ENCODE data around the gene TEC.
"Not testable (repeated sequence)": the region's sequence is repeated elsewhere in the genome, so short reads cannot be mapped to it uniquely, and the experiment has no call there.

Gene TEC

GRCh38 chr4:48237996-48238645 is 31.5 kb downstream of the TEC start:
- no peak for DNase-seq

GRCh38 chr4:48235050-48235449 is 34.6 kb downstream of the TEC start:
- DNase-seq, result no peak

GRCh38 chr4:48234575-48234974 is 35.1 kb downstream of the TEC start:
- no peak for DNase-seq

DNA sequence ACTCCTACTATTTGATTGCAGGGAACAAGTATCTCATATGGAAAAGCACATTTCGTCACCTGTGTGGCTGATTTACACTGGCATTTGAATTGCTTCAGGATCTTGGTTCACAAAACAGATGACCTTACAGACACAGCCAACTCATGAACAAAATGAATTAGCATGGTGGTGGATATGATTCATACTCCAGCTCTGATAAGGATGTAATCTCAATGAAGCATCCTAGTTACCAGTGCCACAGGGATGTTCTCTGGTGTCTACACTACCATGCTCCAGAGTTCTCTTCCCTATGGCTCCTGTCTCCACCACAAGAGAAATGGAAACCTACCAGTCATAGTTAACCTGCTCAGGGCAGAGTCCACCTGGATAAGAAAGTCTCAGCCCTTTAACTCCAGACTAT is 40.7 kb downstream of the TEC start:
- DNase-seq, result no peak

DNA sequence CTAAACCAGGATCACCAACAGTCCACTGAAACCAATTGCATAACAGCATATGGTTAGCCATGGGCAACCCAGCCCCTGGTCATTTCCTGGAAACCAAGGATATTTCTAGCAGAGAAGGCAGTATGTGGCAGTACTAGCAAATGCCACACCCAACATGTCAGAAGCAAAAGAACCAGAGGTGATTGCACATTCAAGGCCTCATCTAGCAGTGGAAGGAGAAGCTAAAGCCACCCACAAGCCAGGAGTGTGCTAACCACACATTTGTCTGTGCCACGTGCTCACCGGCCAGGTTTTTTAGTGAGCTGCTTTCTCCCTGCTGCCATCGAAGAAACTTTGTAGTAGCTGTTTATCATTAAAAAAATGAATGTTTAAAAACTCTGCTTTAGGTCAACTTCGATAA is 42.0 kb downstream of the TEC start:
- no peak for DNase-seq

- DNase-seq, result no peak
These were observed 43.4 kb downstream of the TEC start for GRCh38 chr4:48226199-48226598.

- no peak for DNase-seq
These were observed 44.1 kb downstream of the TEC start for GRCh38 chr4:48225368-48226141.

GRCh38 chr4:48224606-48225005 is 45.0 kb downstream of the TEC start:
- DNase-seq, result no peak

- no peak for DNase-seq
These were observed 45.9 kb downstream of the TEC start for GRCh38 chr4:48223633-48224295.

- no peak for DNase-seq
These were observed 47.1 kb downstream of the TEC start for GRCh38 chr4:48222491-48222890.

DNA sequence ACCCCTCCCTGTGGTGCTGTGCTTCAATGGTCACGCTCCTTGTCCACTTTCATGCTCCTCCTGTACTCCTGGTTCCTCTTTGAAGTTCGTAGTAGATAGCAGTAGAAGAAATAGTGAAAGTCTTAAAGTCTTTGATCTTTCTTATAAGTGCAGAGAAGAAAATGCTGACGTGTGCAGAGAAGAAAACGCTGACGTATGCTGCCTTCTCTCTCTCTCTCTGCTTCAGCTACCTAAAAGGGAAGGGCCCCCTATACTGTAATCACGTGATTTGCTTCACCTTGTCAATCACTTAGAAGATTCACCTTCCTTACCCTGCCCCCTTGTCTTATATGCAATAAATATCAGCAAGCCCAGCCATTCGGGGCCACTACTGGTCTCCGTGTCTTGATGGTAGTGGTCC is 50.2 kb downstream of the TEC start:
- not testable (repeated sequence) for DNase-seq

- DNase-seq, result no peak
These were observed 53.1 kb downstream of the TEC start for GRCh38 chr4:48216563-48216962.

DNA sequence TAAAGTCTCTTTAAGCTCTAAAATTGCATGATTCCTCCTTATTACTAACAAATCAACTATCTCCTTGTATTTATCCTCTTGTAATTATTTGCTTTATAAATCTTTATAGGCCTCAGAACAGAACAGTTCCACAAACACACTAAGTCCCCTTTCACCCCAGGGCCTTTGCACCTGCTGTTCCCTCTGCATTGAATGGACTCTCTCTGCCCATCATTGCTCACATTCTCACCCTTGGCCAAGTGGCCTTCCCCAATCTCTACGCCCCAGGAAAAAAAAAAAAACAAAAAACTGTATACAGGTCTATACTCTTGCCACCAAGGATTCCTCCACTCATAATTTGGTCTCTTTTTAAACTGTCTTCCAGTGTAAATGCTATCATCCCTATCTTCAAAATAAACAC is 53.7 kb downstream of the TEC start:
- DNase-seq, result no peak

GRCh38 chr4:48212165-48212564 is 57.5 kb downstream of the TEC start:
- DNase-seq, result no peak

DNA sequence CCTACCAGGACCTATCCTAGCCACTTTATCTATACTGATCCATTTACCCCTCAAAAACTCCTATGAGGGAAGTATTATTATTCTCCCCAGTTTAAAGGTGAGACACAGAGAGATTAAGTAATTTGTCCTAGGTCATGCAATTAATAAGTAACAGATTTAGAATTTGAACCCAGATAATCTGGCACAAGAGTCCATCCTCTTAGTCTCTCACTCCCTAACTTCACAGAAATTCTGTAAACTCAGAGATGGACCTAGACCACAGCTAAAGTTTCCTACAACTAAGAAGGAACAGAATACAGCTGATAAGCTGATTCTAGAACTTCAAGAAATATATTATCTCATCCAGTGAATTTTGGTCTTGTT is 58.7 kb downstream of the TEC start:
- DNase-seq, result no peak

DNA sequence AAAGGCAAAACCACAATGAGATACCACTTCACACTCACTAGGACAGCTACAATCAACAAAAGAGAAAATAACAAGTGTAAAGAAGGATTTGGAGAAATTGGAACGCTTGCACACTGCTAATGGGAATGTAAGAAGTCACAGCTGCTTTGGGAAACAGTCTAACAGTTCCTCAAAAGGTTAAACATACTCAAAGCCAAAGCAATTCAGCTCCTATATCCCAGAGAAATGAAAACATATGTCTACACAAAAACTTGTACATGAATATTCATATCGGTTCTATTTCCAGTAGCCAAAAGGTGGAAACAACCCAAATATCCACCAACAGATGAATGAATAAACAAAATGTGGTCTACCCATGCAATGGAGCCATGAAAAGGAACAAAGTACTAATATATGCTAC is 64.0 kb downstream of the TEC start:
- DNase-seq, result no peak

GRCh38 chr4:48205107-48205506 is 64.5 kb downstream of the TEC start:
- no peak for DNase-seq

DNA sequence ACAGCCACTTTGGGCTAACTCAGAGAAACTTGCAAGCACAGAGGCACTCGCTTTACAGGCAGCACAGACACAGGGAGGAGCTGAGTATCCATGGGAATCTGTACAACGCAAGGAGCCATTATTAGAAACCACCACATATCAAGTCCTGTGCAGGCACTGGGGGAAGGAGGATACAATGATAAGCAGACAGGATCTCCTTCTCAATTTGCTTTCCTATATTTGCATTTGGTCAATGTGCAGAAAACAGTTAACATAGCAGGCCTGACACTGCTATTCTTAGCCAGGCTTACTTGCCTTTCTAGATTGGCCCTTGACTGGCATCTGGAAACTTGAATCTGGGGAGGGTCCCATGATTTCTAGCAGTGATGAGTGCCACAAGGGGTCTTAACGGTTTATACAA is 65.8 kb downstream of the TEC start:
- DNase-seq, result no peak

DNA sequence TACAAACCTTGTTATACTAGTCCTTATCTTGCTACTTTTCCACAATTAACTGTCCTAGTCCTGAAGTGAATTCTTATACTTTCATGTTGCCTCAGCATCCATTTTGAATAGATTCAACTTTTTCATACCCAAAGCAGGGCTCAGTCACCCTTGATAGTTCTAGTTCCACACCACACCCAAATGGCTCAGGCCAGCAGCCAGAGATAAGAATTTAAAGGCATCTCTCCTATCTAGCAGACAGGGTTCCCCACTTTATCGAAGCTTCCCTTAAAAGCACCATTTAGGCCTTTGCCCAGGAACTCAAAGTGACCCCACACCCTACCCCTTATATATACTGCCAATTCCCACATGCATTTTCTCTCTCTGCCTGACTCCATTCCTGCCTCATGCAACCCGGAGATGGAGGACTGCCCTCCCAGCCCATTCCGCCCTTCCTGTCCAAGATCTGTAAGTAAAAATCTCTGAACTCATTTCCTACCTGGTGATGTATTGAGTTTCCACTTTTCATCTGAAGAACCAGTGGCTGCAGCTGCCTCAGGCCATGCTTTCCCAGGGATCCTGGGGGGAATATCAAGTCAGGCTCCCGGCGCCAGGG is 71.9 kb downstream of the TEC start:
- DNase-seq, result no peak

DNA sequence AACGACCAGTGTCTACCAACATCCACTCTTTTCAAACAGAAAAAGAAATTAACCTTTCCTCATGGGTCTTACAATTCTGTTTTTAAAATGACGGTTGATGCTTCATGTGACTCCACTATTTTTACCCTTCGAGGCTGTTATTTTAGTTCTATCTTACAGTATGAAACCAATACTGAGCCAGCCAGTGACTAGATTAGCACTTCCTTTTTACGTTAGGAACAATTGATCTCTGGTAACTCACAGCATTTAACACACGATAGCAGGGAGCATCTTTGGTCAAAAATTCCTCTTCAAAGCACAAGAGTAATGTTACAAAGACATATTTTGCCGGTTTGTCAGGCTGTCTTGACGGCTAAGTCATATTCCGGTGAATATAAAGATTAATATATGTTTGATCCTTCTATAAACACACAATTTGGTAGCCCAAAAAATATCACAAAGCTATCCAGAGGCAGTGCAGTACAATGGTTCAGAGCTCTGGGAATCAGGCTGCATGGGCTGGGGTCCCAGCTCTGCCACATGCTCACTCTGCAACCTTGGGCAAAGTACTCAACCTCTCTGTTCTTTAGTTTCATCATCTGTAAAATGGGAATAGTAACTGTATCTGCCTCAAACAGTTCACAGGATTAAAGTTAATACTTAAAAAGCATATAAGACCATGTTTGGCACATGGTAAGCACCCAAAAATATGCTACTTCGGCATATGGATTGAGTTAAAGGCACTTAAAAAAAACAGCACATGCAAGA is 72.7 kb downstream of the TEC start:
- DNase-seq, result no peak

DNA sequence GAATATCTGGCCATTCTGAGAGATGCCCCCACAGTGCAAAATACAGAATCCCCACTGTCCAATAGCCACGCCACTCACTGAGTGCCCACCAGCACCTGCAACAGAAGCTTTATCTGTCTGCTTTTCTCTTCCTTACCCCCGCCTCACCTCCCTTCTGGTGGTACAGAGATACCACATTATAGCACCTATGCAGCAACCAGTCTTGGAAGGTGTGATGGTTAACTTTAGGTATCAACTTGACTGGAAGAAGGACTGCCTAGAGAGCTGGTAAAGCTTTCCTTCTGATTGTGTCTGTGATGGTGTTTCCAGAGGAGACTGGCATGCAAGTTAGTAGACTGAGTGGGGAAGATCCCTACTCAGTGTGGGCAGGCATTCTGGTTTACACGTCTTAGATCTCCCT is 73.8 kb downstream of the TEC start:
- no peak for DNase-seq

DNA sequence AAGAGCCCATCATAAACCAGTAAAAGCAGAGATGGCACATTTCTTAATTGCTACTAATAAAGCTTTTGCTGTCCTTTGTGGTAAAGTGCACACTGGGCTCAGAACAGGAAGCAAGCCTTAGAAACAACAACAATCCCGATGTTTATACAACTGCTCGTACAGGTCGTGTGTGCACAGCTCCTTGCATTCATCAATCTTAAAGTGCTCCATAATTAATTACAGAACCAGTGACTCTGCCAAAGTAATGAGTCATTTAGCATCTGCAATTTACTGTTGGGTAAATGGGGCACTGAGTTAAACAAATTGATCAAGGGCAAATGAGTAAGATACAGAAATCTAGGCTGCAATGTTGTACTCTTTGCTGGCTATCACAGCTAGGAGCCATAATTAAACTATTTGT is 74.3 kb downstream of the TEC start:
- DNase-seq, result no peak

- DNase-seq, result no peak
These were observed 74.7 kb downstream of the TEC start for GRCh38 chr4:48194971-48195370.

Data from activated gamma-delta T cell (primary cell).